HG03025 (cell line): ENCODE data around the gene EMP2.
A peak's percentile ranks its signal among the peaks of the same experiment; 100 is the strongest.
"Not testable (repeated sequence)": the region's sequence is repeated elsewhere in the genome, so short reads cannot be mapped to it uniquely, and the experiment has no call there.

Experiments used
- ATAC-seq: cut with Tn5 transposase; IDR thresholded peaks from one replicate; pipeline ENCODE4 v1.9.1; 2021; ENCODE audit warnings: mild to moderate bottlenecking, moderate library complexity; ENCODE audit not compliant: unreplicated experiment, low FRiP score

Gene EMP2

GRCh38 chr16:10525214-10525825 is 55.1 kb downstream of the EMP2 start:
- no peak for ATAC-seq

- no peak for ATAC-seq
Measured at GRCh38 chr16:10522966-10523365, 57.4 kb downstream of the EMP2 start.

- no peak for ATAC-seq
Measured at GRCh38 chr16:10521681-10522274, 58.6 kb downstream of the EMP2 start.

GRCh38 chr16:10520869-10521578 is 59.4 kb downstream of the EMP2 start:
- no peak for ATAC-seq

- ATAC-seq, result no peak
Measured at GRCh38 chr16:10519929-10520868, 60.2 kb downstream of the EMP2 start.

- no peak for ATAC-seq
Measured at GRCh38 chr16:10519297-10519696, 61.1 kb downstream of the EMP2 start.

- no peak for ATAC-seq
Measured at GRCh38 chr16:10518479-10519041, 61.8 kb downstream of the EMP2 start.

GRCh38 chr16:10517868-10518267 is 62.5 kb downstream of the EMP2 start:
- no peak for ATAC-seq

- no peak for ATAC-seq
Measured at GRCh38 chr16:10514369-10515055, 65.9 kb downstream of the EMP2 start.

- ATAC-seq, result no peak
Measured at GRCh38 chr16:10511829-10512228, 68.6 kb downstream of the EMP2 start.

GRCh38 chr16:10510279-10510678 is 70.1 kb downstream of the EMP2 start:
- ATAC-seq, result no peak

GRCh38 chr16:10509534-10510025 is 70.8 kb downstream of the EMP2 start:
- ATAC-seq, result peak; percentile 66

GRCh38 chr16:10505286-10505685 is 75.1 kb downstream of the EMP2 start:
- ATAC-seq, result not testable (repeated sequence)

GRCh38 chr16:10504404-10504885 is 76.0 kb downstream of the EMP2 start:
- ATAC-seq, result no peak

GRCh38 chr16:10502776-10503175 is 77.6 kb downstream of the EMP2 start:
- ATAC-seq, result no peak

- no peak for ATAC-seq
Measured at GRCh38 chr16:10501016-10501607, 79.3 kb downstream of the EMP2 start.

GRCh38 chr16:10500582-10500981 is 79.8 kb downstream of the EMP2 start:
- no peak for ATAC-seq

- no peak for ATAC-seq
Measured at GRCh38 chr16:10497132-10498101, 83.0 kb downstream of the EMP2 start.
